Measurements from ENCODE around the gene NKX3-2. TPM values are rescaled to one million over a fixed set of nuclear protein-coding genes. Genes with fewer than 3 reads are reported as not detected.

Gene NKX3-2
- total RNA-seq, 1 experiment from 2014 or later = not detected

GRCh38 chr4:13548984-13549546 lies 4.8 kb upstream of the NKX3-2 start:
- Histone ChIP-seq H3K9ac (ENCODE audit: low read length) (peak overlapping the region; percentile 65), H3K27ac (ENCODE audit: low read length) (no peak overlapping the region), H3K27me3 (ENCODE audit: low read length) (no peaks in the 10 kb centered on the region; the same call in 1 of the 2 replicates)

GRCh38 chr4:13548059-13548983 lies 4.0 kb upstream of the NKX3-2 start:
- Histone ChIP-seq H3K4me3 (ENCODE audit: low read length) (peak overlapping the region; percentile 66), H3K27me3 (ENCODE audit: low read length) (no peaks in the 10 kb centered on the region; the same call in 1 of the 2 replicates), H3K9me3 (ENCODE audit: low read length) (no peaks in the 10 kb centered on the region), H3K4me1 (ENCODE audit: low read length) (peaks cover 20% of the 10 kb centered on the region), H3K79me2 (ENCODE audit: low read length) (no peaks in the 10 kb centered on the region), H3K9ac (ENCODE audit: low read length) (peak overlapping the region; percentile 66), H3K27ac (ENCODE audit: low read length) (no peak overlapping the region), H3K4me2 (ENCODE audit: low read depth, low read length, poor library complexity, severe bottlenecking) (peak overlapping the region; percentile 75), H4K20me1 (ENCODE audit: insufficient read depth, low read depth, low read length) (no peaks in the 10 kb centered on the region), H3K36me3 (ENCODE audit: insufficient read depth, low read length) (no peaks in the 10 kb centered on the region), H2AFZ (ENCODE audit: low read length) (peak overlapping the region; percentile 79; the same call in 1 of the 2 replicates), H3K9me2 (replicated peaks; ENCODE audit: insufficient read depth, low read length) (no peaks in the 10 kb centered on the region)
- DNase-seq = no peak

More at GRCh38 chr4:13548984-13549546, 4.8 kb upstream of the NKX3-2 start:
- peak; percentile 96 for DNase-seq
- Histone ChIP-seq H2AFZ (ENCODE audit: low read length) (peak overlapping the region; percentile 91; the same call in 1 of the 2 replicates), H3K36me3 (ENCODE audit: insufficient read depth, low read length) (no peaks in the 10 kb centered on the region), H3K4me1 (ENCODE audit: low read length) (peaks cover 20% of the 10 kb centered on the region), H4K20me1 (ENCODE audit: insufficient read depth, low read depth, low read length) (no peaks in the 10 kb centered on the region), H3K4me2 (ENCODE audit: low read depth, low read length, poor library complexity, severe bottlenecking) (peak overlapping the region; percentile 75), H3K9me2 (replicated peaks; ENCODE audit: insufficient read depth, low read length) (no peaks in the 10 kb centered on the region), H3K4me3 (ENCODE audit: low read length) (peak overlapping the region; percentile 66), H3K9me3 (ENCODE audit: low read length) (no peaks in the 10 kb centered on the region), H3K79me2 (ENCODE audit: low read length) (no peaks in the 10 kb centered on the region)

GRCh38 chr4:13547485-13548041 lies 3.3 kb upstream of the NKX3-2 start:
- H3K9ac ChIP-seq (ENCODE audit: low read length) = peak overlapping the region; percentile 66
- H2AFZ ChIP-seq (ENCODE audit: low read length) = peak overlapping the region; percentile 79
- no peaks in the 10 kb centered on the region for H3K79me2 ChIP-seq (ENCODE audit: low read length)
- H3K27ac ChIP-seq (ENCODE audit: low read length) = no peak overlapping the region
- peaks cover 20% of the 10 kb centered on the region for H3K4me1 ChIP-seq (ENCODE audit: low read length)
- H3K9me2 ChIP-seq (replicated peaks; ENCODE audit: insufficient read depth, low read length) = no peaks in the 10 kb centered on the region
- peak; percentile 83 for DNase-seq
- H4K20me1 ChIP-seq (ENCODE audit: insufficient read depth, low read depth, low read length) = no peaks in the 10 kb centered on the region
- H3K9me3 ChIP-seq (ENCODE audit: low read length) = no peaks in the 10 kb centered on the region
- H3K36me3 ChIP-seq (ENCODE audit: insufficient read depth, low read length) = no peaks in the 10 kb centered on the region
- H3K4me3 ChIP-seq (ENCODE audit: low read length) = peak overlapping the region; percentile 66
- H3K4me2 ChIP-seq (ENCODE audit: low read depth, low read length, poor library complexity, severe bottlenecking) = peak overlapping the region; percentile 75
- H3K27me3 ChIP-seq (ENCODE audit: low read length) = no peaks in the 10 kb centered on the region; the same call in 1 of the 2 replicates

GRCh38 chr4:13546941-13547484 lies 2.7 kb upstream of the NKX3-2 start:
- H3K4me3 ChIP-seq (ENCODE audit: low read length) = peak overlapping the region; percentile 66
- no peaks in the 10 kb centered on the region for H3K36me3 ChIP-seq (ENCODE audit: insufficient read depth, low read length)
- peak overlapping the region; percentile 79 for H2AFZ ChIP-seq (ENCODE audit: low read length)
- DNase-seq = no peak
- H3K27ac ChIP-seq (ENCODE audit: low read length) = no peak overlapping the region
- H3K9ac ChIP-seq (ENCODE audit: low read length) = peak overlapping the region; percentile 66
- H3K79me2 ChIP-seq (ENCODE audit: low read length) = no peaks in the 10 kb centered on the region
- peaks cover 20% of the 10 kb centered on the region for H3K4me1 ChIP-seq (ENCODE audit: low read length)
- no peaks in the 10 kb centered on the region; the same call in 1 of the 2 replicates for H3K27me3 ChIP-seq (ENCODE audit: low read length)
- H3K4me2 ChIP-seq (ENCODE audit: low read depth, low read length, poor library complexity, severe bottlenecking) = peak overlapping the region; percentile 75
- H3K9me3 ChIP-seq (ENCODE audit: low read length) = no peaks in the 10 kb centered on the region
- H4K20me1 ChIP-seq (ENCODE audit: insufficient read depth, low read depth, low read length) = no peaks in the 10 kb centered on the region
- H3K9me2 ChIP-seq (replicated peaks; ENCODE audit: insufficient read depth, low read length) = no peaks in the 10 kb centered on the region

- no peak overlapping the region for H3K27ac ChIP-seq (ENCODE audit: low read length)
- peak overlapping the region; percentile 66; the same call in 1 of the 2 replicates for H3K4me3 ChIP-seq (ENCODE audit: low read length)
- peak overlapping the region; percentile 75 for H3K4me2 ChIP-seq (ENCODE audit: low read depth, low read length, poor library complexity, severe bottlenecking)
- H3K27me3 ChIP-seq (ENCODE audit: low read length) = no peaks in the 10 kb centered on the region; the same call in 1 of the 2 replicates
- H3K9ac ChIP-seq (ENCODE audit: low read length) = no peak overlapping the region
- H3K9me3 ChIP-seq (ENCODE audit: low read length) = no peaks in the 10 kb centered on the region
- H3K9me2 ChIP-seq (replicated peaks; ENCODE audit: insufficient read depth, low read length) = no peaks in the 10 kb centered on the region
- no peaks in the 10 kb centered on the region for H4K20me1 ChIP-seq (ENCODE audit: insufficient read depth, low read depth, low read length)
- H3K79me2 ChIP-seq (ENCODE audit: low read length) = no peaks in the 10 kb centered on the region
- H3K36me3 ChIP-seq (ENCODE audit: insufficient read depth, low read length) = no peaks in the 10 kb centered on the region
- H2AFZ ChIP-seq (ENCODE audit: low read length) = no peak overlapping the region
- DNase-seq = no peak
- peaks cover 20% of the 10 kb centered on the region for H3K4me1 ChIP-seq (ENCODE audit: low read length)
Measured at GRCh38 chr4:13546142-13546940, 2.0 kb upstream of the NKX3-2 start.

- Histone ChIP-seq H3K9me2 (replicated peaks; ENCODE audit: insufficient read depth, low read length) (no peaks in the 10 kb centered on the region), H4K20me1 (ENCODE audit: insufficient read depth, low read depth, low read length) (no peaks in the 10 kb centered on the region), H3K79me2 (ENCODE audit: low read length) (no peaks in the 10 kb centered on the region), H3K27ac (ENCODE audit: low read length) (no peak overlapping the region), H2AFZ (ENCODE audit: low read length) (no peak overlapping the region), H3K9ac (ENCODE audit: low read length) (no peak overlapping the region), H3K4me1 (ENCODE audit: low read length) (peaks cover 20% of the 10 kb centered on the region), H3K4me2 (ENCODE audit: low read depth, low read length, poor library complexity, severe bottlenecking) (no peak overlapping the region), H3K27me3 (ENCODE audit: low read length) (no peaks in the 10 kb centered on the region; the same call in 1 of the 2 replicates), H3K4me3 (ENCODE audit: low read length) (no peak overlapping the region), H3K9me3 (ENCODE audit: low read length) (no peaks in the 10 kb centered on the region), H3K36me3 (ENCODE audit: insufficient read depth, low read length) (no peaks in the 10 kb centered on the region)
- no peak for DNase-seq
Measured at GRCh38 chr4:13545394-13545808, 1.1 kb upstream of the NKX3-2 start.

GRCh38 chr4:13544606-13545393 lies 492 bp upstream of the NKX3-2 start:
- Histone ChIP-seq H4K20me1 (ENCODE audit: insufficient read depth, low read depth, low read length) (no peaks in the 10 kb centered on the region), H3K79me2 (ENCODE audit: low read length) (no peaks in the 10 kb centered on the region), H2AFZ (ENCODE audit: low read length) (no peak overlapping the region), H3K9me3 (ENCODE audit: low read length) (no peaks in the 10 kb centered on the region), H3K4me1 (ENCODE audit: low read length) (peaks cover 20% of the 10 kb centered on the region), H3K36me3 (ENCODE audit: insufficient read depth, low read length) (no peaks in the 10 kb centered on the region), H3K9ac (ENCODE audit: low read length) (no peak overlapping the region), H3K4me3 (ENCODE audit: low read length) (no peak overlapping the region), H3K9me2 (replicated peaks; ENCODE audit: insufficient read depth, low read length) (no peaks in the 10 kb centered on the region), H3K27me3 (ENCODE audit: low read length) (no peaks in the 10 kb centered on the region; the same call in 1 of the 2 replicates), H3K27ac (ENCODE audit: low read length) (no peak overlapping the region), H3K4me2 (ENCODE audit: low read depth, low read length, poor library complexity, severe bottlenecking) (no peak overlapping the region)
- no peak for DNase-seq
